Measurements from ENCODE around the gene GATA2.
A peak's percentile ranks its signal among the peaks of the same experiment; 100 is the strongest.

The GATA2 gene

DNA sequence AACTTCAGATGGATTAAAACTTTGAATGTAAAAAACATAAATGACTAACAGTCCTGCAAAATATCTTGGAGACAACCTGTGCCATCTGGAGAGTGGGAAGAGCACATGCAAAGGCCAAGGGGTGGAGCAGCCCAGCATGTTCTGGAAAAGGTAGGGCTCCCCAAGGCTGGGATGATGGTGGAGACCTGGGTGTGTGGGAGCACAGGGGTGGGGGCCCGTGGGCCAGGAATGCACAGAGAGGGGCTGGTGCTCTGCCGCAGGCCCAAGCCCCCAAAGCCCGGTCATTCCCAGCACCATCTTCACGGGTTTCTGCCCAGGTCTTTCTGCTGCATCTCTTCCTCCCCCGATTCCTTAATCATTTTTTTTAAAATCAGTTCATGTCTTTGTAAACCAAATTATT is 9.7 kb upstream of the GATA2 start:
- no peak for DNase-seq (ENCODE audit: low spot score)

DNA sequence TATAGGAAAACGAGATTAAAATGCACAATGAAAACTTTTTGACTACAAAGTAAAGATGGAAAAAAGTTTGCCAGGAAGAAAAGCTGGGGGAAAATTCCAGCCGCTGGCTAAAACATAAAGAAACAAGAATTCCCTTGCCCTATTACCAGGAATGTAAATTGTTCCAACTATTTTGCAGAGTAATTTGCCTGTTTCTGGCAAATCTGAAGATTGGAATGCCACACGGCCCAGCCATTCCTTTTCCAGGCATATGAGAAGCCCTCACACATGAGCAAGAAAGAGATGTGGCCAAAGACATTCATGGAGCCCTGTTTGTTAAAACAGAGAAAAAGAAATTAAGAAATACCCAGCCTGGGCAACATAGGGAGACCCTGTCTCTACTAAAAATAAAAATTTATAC is 8.4 kb upstream of the GATA2 start:
- DNase-seq (ENCODE audit: low spot score), result no peak

DNA sequence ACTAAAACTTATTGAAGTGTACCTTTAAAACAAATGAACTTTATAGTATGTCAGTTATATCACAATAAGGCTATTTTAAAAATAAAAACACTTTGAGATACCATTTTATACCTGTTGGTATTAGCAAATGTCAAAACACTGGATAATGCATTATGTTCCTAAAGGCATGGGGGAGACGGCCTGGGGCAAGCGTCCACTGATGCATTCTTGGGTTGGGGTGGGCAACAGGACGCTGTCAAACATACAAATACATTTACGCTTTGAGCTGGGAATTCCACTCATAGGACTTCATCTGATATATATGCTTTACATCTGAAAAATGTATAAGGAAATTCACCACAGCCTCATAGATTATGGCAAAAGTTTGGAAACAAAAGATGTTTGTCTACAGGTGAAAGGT is 7.6 kb upstream of the GATA2 start:
- DNase-seq (ENCODE audit: low spot score), result no peak

DNA sequence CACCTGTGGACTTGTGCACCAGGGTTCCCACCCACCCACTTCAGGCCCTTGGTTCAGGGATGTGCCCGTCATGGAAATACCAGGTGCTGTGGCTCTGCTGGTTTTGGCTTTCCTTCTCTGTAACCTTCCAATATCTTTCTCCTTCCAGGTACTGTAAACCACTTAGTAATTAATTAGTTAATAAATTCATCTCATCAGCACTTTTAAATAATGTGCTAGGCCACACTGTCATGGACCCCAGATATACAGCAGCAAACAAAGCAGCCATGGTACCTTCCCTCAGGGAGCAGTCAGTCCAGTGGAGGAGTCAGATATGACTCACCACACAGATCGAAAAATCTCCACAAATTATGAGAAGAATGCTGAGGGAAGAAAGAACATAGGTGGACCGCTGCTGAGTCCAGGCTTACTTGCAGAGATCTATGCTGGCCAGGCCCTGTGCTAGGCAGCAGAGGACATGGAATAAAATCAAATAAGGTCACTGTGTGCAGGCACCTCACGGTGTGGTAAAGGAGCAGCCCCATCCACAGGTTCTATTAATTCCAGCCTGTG is 6.8 kb upstream of the GATA2 start:
- no peak for DNase-seq (ENCODE audit: low spot score)

DNA sequence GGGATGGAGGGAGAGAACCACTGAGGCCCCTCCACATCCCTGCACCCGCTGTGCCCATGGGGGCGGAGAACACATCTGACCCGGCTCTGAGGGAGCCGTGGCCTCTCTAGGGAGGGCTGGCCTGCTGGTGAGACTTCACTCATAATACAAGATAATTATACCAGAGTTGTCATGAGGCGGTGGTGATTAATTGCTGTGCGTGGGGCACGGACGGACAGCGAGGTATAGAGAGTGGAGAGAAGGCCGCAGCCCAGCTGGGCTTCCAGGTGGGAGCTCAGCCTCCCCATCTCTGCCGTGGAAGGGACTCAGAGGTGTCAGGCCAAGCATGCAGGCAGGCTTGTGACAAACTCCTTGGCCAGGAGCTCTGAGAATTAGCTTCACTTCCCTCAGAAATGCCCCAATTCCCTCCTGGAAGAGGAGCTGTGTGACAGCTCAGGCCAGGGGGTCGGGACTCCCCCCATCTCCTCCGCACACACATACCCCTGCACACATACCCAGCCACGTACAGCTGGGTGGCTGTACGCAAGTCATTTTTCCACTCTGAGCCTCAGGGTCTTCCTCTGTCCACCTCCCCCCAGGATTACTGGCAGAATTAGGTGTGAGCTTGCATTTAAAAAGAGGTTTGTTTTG is 6.0 kb upstream of the GATA2 start:
- DNase-seq (ENCODE audit: low spot score), result no peak

DNA sequence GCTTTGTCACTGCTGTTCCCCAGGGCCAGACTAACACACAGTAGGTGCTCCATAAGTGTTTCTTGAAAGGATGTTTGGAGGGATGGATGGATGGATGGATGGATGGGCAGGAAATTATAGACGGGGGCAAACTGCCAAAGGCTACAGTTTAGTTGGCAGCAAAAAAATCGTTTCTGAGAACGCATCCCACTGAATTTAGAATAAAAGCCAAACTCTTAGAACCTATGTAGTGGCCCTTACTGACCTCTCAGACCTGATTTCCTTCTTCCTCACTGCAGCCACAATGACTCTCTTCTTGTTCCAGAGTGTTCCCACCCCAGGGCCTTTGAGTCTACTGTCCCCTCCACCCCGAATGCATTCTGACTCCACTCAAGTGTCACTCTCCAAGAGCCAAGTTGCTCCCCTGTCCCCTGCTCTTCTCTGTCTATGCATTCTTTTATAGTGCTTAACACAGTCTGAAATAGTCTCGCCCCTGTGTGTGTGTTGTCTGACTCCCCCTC is 5.2 kb upstream of the GATA2 start:
- DNase-seq (ENCODE audit: low spot score), result no peak

DNA sequence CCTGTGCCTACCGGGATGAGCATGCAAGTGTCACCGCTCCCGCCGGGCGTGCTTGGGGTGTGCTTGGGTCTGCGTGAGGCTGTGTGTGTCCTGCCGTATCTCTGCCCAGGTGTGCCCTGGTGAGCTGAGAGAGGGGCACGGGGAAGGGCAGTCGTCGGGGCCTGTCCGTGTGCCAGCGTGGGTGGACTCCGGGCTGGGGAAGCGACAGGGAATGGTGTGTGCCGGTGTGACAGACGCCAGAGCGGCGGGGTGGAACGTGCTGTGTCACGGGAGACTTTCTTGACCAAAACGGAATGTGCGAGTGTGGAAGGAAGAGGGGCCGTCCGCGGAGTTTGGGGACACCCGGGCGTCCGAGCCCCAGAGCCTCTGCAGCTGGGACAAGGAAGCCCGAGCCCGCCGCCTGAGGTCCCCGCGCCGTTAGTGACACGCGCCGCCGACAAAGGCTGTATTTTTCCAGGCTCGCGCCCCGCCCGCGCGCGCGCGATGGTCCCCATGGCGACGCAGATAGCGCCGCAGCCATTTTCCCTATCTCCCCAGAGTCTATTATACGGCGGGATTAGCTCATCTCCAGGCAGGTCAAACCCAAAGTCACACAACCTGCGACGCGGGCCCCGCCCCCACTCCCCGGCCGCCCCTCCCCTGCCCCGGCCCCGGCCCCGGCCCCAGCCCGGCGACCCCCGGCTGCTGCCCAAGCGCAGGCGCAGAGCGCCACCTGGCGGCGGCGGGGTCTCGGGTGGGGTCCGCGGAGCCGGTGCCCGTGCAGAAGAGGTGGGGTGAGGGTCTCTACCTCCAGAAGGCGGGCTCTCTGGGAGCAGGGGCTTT is 4.5 kb upstream of the GATA2 start:
- peak; percentile 69 for DNase-seq (ENCODE audit: low spot score)

DNA sequence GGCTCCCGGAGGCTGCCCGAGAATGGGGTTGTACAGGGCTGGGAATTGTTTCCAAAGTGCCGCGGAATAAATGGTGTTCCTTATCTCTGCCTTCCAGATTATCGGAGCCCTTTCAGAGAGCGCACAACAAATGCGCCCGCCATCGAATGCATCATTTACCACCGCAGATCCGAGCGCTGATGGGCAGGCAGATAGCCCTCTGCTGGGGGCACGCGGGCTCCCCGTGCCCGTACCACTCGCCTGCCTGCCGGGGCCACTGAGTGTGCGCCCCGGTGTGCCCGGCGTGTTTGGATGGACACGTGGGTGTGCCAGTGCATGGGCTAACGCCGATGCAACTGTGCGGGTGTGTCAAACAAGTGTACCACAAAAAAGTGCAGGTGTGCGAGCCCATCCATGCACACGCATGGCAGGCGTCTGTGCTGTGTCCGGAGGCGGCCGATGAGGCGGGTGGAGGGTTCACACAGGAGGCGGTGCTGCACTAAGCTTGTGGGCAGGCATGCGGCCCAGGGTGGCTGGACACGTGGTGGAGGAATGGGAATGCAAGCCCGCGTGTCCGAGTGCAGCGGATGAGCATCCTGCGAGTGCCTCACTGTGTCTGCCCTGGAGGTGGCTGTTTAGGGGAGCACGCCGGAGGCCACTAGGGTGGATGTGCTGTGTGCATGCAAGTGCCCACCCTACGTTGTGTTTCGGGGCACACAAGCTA is 3.8 kb upstream of the GATA2 start:
- no peak for DNase-seq (ENCODE audit: low spot score)

DNA sequence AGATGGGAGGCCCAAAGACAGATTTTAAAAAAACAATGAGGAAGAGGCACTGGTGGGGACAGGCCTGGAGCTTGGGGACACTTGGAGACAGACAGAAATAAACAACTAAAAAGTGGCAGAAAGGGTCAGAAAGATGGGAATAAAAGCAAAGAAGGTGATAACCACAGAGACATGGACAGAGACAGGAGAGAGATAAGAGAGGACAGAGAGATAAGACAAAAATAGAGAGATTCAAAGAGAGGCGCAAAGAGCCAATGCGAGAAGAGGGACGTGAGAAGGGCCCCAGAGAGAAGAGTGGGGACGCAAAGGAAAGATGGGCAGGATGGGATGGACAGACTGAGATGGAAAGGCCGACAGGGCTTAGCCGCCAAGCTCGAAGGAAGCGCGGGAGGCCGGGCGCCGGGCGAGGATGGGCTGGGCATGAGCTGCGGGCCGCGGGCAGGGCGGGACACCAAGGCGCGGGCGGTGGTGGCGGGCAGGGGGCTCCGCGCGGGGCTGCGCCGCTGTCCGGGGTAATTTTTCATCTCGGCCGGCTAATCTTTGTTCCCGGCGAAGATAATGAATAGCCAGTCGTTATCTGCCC is 3.1 kb upstream of the GATA2 start:
- no peak for DNase-seq (ENCODE audit: low spot score)

DNA sequence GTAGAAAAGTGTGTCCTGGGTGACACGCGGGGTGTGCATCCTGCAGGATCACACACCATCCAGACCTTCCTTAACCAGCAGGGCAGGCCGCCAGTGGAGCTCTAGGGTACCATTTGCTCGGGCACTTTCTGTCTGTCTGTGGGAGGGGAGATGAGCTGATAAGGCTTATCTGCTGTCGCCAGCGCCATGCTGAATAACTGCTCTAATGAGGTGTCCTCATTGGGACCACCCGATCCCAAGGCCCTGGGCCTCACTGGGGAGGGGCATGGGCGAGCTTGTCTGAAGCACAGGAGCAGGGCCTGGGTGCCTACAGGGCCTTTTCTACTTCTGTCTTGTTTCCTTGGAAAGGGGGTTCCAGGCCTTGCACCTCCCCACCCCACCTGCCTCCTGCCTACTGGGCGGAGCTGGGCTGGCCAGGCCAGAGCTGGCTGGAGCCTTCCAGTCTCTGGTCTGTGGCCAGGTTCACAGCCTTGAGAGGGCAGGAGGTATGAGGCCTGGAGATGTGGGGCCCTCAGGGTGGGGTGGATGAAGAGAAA is 2.5 kb upstream of the GATA2 start:
- no peak for DNase-seq (ENCODE audit: low spot score)

DNA sequence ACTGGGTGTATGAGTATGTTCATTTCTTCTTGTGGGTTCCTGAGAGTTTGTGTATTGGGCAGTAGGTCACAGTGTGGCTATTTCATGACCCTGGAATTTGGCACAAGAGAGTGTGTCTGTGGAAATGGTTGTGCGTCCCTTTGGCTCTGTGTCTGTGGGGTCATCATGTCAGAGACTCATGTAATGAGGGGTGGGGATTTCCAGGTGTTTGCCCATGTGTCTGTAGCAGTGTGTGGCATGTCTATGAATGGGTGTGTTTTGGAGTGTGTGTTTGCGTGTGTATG is 1.3 kb upstream of the GATA2 start:
- no peak for DNase-seq (ENCODE audit: low spot score)

DNA sequence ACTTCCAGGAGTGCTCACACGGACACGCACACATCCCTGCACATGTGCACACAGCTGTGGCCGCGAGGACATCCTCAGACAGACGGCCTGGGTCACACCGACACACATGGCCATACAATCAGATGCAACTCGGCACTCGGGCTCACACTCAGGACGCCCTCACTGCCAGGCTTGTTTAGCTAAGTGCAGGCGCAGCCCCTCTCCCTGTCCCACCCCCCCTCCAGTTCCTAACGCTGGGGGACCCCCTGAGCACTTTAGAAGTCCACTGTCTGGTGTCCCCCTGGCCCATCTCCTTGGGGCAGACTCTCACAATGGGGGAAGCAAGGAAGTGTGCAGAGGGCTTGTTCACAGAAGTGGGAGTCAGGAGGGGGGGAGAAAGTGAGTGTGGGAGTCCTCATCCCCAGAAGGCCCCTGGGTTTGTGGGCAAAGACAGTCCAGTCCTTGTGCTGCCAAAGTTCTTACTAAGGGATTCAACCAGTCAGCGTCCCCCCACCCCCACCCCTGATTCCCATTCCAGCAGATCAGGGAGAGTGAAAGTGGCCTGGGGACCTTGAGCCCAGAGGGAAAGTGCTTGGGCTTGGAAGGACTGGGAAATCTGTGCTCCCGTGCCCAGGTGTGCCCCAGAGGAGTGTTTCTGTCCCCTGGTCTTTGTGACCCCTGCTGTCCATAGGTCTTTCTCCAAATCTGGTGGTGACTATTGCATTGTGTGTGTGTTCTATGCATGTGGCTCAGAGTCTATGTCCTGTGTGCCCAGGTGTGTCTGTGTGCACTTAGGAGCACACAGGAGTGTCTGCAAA is 767 bp upstream of the GATA2 start:
- DNase-seq (ENCODE audit: low spot score), result no peak

DNA sequence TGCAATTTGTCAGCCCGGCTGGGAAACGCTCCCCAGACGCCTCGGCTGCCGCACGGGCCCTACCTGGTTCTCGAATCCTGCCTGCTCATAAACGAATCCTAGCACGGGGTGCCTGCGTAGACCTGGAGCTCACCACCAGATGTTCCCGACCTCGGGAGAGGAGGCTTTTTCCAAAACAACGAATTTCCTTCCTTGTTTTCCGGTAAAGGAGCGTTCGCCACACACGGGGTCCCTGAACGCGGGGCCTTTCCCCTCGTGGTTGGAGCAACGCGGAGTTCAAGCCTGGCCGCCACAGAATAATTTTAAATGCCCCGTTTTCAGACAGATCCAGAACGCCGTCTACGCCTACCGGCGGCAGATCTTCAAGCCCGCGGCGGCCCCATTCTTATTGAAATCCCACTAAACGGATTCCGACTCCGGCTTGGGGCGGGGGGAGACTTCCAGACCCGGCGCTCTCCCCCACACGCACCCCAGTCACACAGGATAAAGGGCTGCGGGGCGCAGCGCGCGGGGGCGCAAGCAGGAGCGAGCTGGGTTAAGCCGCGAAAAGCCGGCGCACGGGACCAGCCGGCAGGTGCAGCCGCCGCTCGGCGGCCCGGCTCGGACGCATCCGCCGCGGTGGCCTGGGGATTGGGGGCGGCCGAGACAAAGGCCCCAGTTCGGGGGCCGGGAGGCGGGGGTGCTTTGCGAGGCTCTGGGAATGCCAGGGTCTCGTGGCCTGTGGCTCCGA is 895 bp downstream of the GATA2 start:
- no peak for DNase-seq (ENCODE audit: low spot score)

DNA sequence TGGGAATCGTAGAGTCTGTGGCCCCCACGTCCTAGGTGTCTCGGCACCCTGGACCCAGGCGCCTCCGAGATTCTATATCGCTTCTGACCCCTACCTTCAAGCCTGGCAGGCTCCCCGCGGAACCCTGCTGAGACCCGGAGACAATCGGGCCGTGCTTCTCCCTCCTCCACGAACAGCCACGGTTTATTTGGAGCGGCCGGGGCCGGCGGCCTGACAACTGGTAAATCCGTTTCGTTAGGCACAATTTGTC is 1.4 kb downstream of the GATA2 start:
- DNase-seq (ENCODE audit: low spot score), result no peak

DNA sequence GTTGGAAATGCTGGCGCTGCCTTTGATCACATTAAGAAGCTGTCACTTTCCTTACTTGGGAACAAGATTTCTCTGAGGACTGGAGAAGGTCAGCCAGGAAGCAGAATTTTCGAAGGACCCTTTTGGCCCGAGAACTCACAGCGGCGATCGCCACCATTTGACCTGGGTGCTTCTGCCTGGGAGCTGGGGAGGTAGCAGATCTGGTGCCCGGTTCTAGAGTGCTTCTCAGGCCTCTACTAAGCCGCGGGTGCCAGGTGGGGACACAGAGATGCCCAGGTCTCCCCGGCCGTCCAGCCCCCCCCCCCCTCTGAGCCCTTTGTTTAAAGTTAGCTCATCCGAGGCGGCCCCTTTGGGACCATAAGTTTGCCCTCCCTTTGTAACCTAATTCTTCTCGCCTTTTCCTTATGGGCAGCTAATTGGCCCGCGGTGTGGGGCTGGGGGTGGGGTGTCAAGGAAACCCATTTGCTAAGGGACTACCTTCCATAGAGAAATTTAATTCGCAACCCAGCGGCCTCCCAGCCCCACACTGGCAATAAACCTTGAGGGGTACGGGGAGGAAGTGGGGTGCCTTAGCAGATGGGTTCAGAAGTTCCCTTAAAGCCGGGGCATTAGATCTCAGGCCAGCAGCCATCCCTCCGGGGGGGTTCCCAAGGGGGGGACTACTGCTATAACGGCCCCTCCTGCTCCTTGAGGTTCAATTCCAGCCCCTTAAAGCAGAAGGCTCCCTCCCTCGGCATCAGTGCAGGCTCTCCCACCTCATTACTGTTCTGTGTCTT is 1.9 kb downstream of the GATA2 start:
- DNase-seq (ENCODE audit: low spot score), result no peak

DNA sequence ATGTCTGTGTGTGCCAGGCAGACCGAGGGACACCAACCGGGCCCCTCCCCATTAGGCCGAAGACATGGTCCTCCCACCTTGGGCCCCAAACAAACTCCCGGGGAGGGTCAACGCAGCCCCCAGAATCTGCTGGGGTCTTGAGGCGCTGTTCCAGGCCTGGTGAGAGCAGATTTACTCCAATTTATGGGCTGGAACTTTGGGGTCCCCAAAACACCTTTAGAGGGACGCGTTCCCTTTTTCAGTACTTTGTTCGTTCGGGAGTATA is 2.4 kb downstream of the GATA2 start:
- DNase-seq (ENCODE audit: low spot score), result no peak

DNA sequence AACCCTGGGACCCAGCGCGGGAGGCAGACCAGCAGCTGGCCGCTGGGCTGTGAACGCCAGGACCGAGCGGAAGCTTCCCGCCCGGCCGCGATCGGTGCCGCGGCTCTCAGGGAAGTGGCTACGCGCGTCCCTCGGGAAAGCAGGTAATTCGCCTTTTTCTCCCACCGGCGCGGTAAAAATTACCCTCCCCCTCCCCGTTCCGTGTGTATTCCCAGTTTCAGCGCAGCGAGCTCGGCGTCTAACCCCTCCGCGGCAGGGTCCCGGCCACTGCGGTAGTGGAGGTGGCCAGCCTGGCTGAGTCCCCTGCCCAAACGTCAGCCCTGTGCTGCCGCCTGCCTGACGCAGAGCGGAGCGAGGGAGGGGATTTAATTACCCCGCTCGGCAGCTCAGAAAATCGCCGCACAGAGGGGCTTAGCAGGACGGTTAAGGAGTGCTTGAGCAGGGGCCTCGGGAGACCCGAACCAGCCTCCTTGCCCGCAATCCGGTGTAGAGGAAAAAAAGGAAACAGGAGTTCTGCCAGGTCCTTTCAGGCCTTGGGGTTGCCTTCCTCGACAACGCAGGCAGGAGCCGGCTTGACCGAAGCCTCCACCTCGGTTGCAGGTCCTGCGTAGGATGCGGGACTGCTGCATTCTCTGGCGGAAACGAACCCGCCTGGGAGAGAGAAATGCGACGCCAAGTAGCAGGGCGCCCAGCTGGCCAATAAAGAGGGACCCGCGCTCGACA is 2.9 kb downstream of the GATA2 start:
- DNase-seq (ENCODE audit: low spot score), result no peak

DNA sequence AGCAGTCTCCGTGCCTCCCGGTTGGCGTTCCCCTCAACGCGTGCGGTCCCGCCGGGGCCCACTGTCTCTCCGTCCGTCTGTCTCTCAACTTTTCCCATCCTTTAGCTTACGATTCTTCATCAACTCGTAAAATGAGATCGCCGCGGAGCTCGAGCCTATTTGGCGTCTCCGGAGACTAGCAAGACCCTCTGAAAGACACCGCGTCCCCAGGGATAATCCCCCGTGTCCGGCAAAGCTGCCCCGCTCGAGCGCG is 3.4 kb downstream of the GATA2 start:
- no peak for DNase-seq (ENCODE audit: low spot score)

DNA sequence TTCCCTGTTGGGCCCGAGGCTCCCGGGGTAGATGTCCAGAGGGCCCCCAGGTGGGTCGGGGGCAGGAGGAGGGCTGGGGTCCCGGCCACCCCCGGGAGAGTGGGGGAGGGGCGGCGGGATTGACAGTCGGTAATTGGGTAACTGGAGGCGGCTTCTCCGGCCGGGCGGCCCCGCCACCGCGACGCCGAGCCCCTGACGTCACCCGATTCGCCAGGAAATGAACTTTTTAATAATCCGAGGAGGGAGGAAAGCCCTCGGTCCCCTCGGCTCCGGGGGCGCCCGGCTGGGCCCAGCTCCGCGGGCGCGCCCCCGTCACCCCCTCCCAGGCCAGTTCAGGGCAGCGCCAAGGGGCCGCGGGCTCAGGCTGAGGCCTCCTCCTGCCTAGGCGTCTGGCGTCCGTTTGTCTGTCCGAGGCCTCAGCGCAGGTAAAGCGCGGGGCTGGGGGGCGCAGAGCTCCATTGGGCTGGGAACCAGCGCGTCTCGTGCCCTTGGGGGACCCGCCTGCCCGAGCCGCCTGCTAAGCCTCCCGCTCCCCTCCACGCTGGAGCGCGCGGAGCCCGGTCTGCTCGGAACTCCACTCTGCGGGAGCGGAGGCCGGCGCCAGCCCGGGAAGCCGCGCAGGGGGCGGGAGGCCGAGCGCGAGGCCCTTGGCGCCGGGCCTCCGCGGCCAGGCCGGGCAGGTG is 3.9 kb downstream of the GATA2 start:
- DNase-seq (ENCODE audit: low spot score), result no peak

DNA sequence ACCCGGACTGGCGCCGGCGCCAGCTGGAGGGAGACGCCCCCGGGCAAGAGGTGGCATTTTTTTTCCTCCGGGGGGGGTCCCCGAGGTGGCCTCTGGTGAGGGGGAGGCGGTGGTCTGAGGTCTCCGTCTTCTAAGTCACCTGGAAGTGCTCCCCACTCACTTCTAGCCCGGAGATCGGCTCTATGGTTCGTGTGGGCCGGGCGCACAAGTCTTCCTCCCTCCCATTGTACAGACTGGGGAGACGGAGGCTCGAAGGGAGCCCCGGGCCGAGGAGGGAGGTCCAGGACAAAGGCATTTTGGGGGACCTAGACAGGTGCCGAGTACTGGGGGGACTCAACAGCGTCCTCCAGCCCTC is 4.4 kb downstream of the GATA2 start:
- no peak for DNase-seq (ENCODE audit: low spot score)
